ENCODE results near the gene KRT77.

DNA sequence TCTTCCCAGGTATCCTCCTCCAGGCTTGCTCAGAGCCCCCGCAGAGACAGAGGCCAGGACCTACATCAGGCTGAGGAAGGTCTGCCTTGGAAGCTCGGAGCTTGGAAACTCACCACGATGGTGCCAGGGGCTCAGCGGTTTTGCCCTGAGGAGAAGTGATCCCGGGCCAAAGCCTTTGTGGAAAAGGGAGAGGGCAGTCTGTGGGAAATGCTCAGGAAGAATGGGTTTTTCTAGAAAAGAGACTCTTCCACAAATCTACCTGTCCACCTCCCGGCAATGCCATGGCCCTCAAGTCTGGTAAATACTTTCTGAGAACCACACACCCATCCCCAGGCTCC is 59.3 kb downstream of the KRT77 start:
- TF ChIP-seq, protein P1, sequence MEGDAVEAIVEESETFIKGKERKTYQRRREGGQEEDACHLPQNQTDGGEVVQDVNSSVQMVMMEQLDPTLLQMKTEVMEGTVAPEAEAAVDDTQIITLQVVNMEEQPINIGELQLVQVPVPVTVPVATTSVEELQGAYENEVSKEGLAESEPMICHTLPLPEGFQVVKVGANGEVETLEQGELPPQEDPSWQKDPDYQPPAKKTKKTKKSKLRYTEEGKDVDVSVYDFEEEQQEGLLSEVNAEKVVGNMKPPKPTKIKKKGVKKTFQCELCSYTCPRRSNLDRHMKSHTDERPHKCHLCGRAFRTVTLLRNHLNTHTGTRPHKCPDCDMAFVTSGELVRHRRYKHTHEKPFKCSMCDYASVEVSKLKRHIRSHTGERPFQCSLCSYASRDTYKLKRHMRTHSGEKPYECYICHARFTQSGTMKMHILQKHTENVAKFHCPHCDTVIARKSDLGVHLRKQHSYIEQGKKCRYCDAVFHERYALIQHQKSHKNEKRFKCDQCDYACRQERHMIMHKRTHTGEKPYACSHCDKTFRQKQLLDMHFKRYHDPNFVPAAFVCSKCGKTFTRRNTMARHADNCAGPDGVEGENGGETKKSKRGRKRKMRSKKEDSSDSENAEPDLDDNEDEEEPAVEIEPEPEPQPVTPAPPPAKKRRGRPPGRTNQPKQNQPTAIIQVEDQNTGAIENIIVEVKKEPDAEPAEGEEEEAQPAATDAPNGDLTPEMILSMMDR (IDR thresholded peaks at IDR 0.05 in 2 of 3, conservative IDR thresholded peaks at IDR 0.05 in 1 of 3; ENCODE audit: control insufficient read depth in 2 of 3, extremely low read depth in 1 of 3, insufficient read depth in 1 of 3, low read depth in 3 of 3, low read length in 3 of 3) = no peak
- TF ChIP-seq JUND (IDR thresholded peaks at IDR 0.05; ENCODE audit: low read depth, low read length) (no peak), MEF2A (IDR thresholded peaks at IDR 0.05; ENCODE audit: insufficient read depth, low read depth, low read length) (no peak), FOS (IDR thresholded peaks at IDR 0.05; ENCODE audit: borderline replicate concordance, extremely low read depth, insufficient read length) (no peak), YY1 (IDR thresholded peaks at IDR 0.05; ENCODE audit: low read depth, low read length) (no peak), CBX5 (IDR thresholded peaks at IDR 0.05; ENCODE audit: low read depth) (no peak), FOXK2 (IDR thresholded peaks at IDR 0.05) (no peak)
- TF ChIP-seq, protein P2, sequence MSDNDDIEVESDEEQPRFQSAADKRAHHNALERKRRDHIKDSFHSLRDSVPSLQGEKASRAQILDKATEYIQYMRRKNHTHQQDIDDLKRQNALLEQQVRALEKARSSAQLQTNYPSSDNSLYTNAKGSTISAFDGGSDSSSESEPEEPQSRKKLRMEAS (IDR thresholded peaks at IDR 0.05; ENCODE audit: low read depth, low read length) = no peak

Data from GM12878 (cell line).